Measurements from ENCODE around the gene LDLRAD4. TPM values are rescaled to one million over a fixed set of nuclear protein-coding genes. Genes with fewer than 3 reads are reported as not detected.

The LDLRAD4 gene
- polyA plus RNA-seq, 1 experiment = not detected

- TF ChIP-seq CTCF (IDR thresholded peaks at IDR 0.05; ENCODE audit: low read depth, low read length) = no peak
- H3K27ac ChIP-seq (ENCODE audit: low read depth, low read length) = no peak overlapping the region
- ChIA-PET CTCF (no interaction called here), POLR2A (no interaction called here)
- DNase-seq (ENCODE audit: low read depth, low spot score) = no peak
- H3K4me3 ChIP-seq (ENCODE audit: low read depth, low read length) = no peak overlapping the region
- H3K9me3 ChIP-seq (ENCODE audit: control insufficient read depth, insufficient read depth, low read length) = no peaks in the 10 kb centered on the region
- H3K27me3 ChIP-seq (ENCODE audit: control insufficient read depth, insufficient read depth, low read length) = no peaks in the 10 kb centered on the region
Observed at GRCh38 chr18:13361431-13361830, 142.9 kb downstream of the LDLRAD4 start.

GRCh38 chr18:13362051-13362450 lies 143.5 kb downstream of the LDLRAD4 start:
- ChIA-PET POLR2A (no interaction called here), CTCF (no interaction called here)
- Histone ChIP-seq H3K4me3 (ENCODE audit: low read depth, low read length) (no peak overlapping the region), H3K27ac (ENCODE audit: low read depth, low read length) (no peak overlapping the region), H3K9me3 (ENCODE audit: control insufficient read depth, insufficient read depth, low read length) (no peaks in the 10 kb centered on the region), H3K27me3 (ENCODE audit: control insufficient read depth, insufficient read depth, low read length) (no peaks in the 10 kb centered on the region)
- no peak for DNase-seq (ENCODE audit: low read depth, low spot score)
- no peak for TF ChIP-seq CTCF (IDR thresholded peaks at IDR 0.05; ENCODE audit: low read depth, low read length)

- ChIA-PET CTCF (no interaction called here), POLR2A (no interaction called here)
- no peaks in the 10 kb centered on the region for H3K27me3 ChIP-seq (ENCODE audit: control insufficient read depth, insufficient read depth, low read length)
- no peak for DNase-seq (ENCODE audit: low read depth, low spot score)
- no peak for TF ChIP-seq CTCF (IDR thresholded peaks at IDR 0.05; ENCODE audit: low read depth, low read length)
- H3K4me3 ChIP-seq (ENCODE audit: low read depth, low read length) = no peak overlapping the region
- H3K27ac ChIP-seq (ENCODE audit: low read depth, low read length) = no peak overlapping the region
- H3K9me3 ChIP-seq (ENCODE audit: control insufficient read depth, insufficient read depth, low read length) = no peaks in the 10 kb centered on the region
Observed at GRCh38 chr18:13362607-13363006, 144.0 kb downstream of the LDLRAD4 start.

GRCh38 chr18:13363359-13363758 lies 144.8 kb downstream of the LDLRAD4 start:
- no peaks in the 10 kb centered on the region for H3K9me3 ChIP-seq (ENCODE audit: control insufficient read depth, insufficient read depth, low read length)
- no peak for DNase-seq (ENCODE audit: low read depth, low spot score)
- ChIA-PET CTCF (no interaction called here), POLR2A (no interaction called here)
- H3K27me3 ChIP-seq (ENCODE audit: control insufficient read depth, insufficient read depth, low read length) = no peaks in the 10 kb centered on the region
- TF ChIP-seq CTCF (IDR thresholded peaks at IDR 0.05; ENCODE audit: low read depth, low read length) = no peak
- no peak overlapping the region for H3K27ac ChIP-seq (ENCODE audit: low read depth, low read length)
- H3K4me3 ChIP-seq (ENCODE audit: low read depth, low read length) = no peak overlapping the region

- no peak for DNase-seq (ENCODE audit: low read depth, low spot score)
- H3K4me3 ChIP-seq (ENCODE audit: low read depth, low read length) = no peak overlapping the region
- POLR2A ChIA-PET = no interaction called here
- no peaks in the 10 kb centered on the region for H3K9me3 ChIP-seq (ENCODE audit: control insufficient read depth, insufficient read depth, low read length)
- peaks cover 3% of the 10 kb centered on the region for H3K27me3 ChIP-seq (ENCODE audit: control insufficient read depth, insufficient read depth, low read length)
- no peak for TF ChIP-seq CTCF (IDR thresholded peaks at IDR 0.05; ENCODE audit: low read depth, low read length)
- no peak overlapping the region for H3K27ac ChIP-seq (ENCODE audit: low read depth, low read length)
- CTCF ChIA-PET = interaction anchor here (0.6 kb wide), 1 partner anchor 9 kb away, joined by 3 read pairs; no protein-coding TSS in a partner anchor
Observed at GRCh38 chr18:13364721-13365205, 146.2 kb downstream of the LDLRAD4 start.
